HG02970 (cell line): ENCODE results near the gene BNC2.
"Not testable (repeated sequence)": the region's sequence is repeated elsewhere in the genome, so short reads cannot be mapped to it uniquely, and the experiment has no call there.

ENCODE experiments used
- ATAC-seq: cut with Tn5 transposase; IDR thresholded peaks from one replicate; pipeline ENCODE4 v1.9.1; 2021; ENCODE audit warnings: mild to moderate bottlenecking, moderate library complexity, moderate number of reproducible peaks; ENCODE audit not compliant: unreplicated experiment, low FRiP score

BNC2 gene

GRCh38 chr9:16441791-16442190 is 428.7 kb downstream of the BNC2 start:
- no peak for ATAC-seq

- not testable (repeated sequence) for ATAC-seq
Measured at GRCh38 chr9:16438831-16439230, 431.6 kb downstream of the BNC2 start.

GRCh38 chr9:16436545-16436944 is 433.9 kb downstream of the BNC2 start:
- ATAC-seq: no peak

- no peak for ATAC-seq
Measured at GRCh38 chr9:16434526-16434925, 435.9 kb downstream of the BNC2 start.

GRCh38 chr9:16433494-16433893 is 437.0 kb downstream of the BNC2 start:
- no peak for ATAC-seq

- no peak for ATAC-seq
Measured at GRCh38 chr9:16431666-16432392, 438.6 kb downstream of the BNC2 start.

- no peak for ATAC-seq
Measured at GRCh38 chr9:16429671-16430070, 440.8 kb downstream of the BNC2 start.

- no peak for ATAC-seq
Measured at GRCh38 chr9:16427873-16428427, 442.5 kb downstream of the BNC2 start.

- no peak for ATAC-seq
Measured at GRCh38 chr9:16426716-16427115, 443.8 kb downstream of the BNC2 start.

- no peak for ATAC-seq
Measured at GRCh38 chr9:16425562-16426231, 444.8 kb downstream of the BNC2 start.

GRCh38 chr9:16422114-16422513 is 448.4 kb downstream of the BNC2 start:
- no peak for ATAC-seq

GRCh38 chr9:16421532-16421931 is 448.9 kb downstream of the BNC2 start:
- no peak for ATAC-seq

GRCh38 chr9:16419124-16419523 is 451.3 kb downstream of the BNC2 start:
- no peak for ATAC-seq

- ATAC-seq: no peak
Measured at GRCh38 chr9:16418721-16419120, 451.7 kb downstream of the BNC2 start.

- ATAC-seq: no peak
Measured at GRCh38 chr9:16417749-16418148, 452.7 kb downstream of the BNC2 start.

GRCh38 chr9:16417161-16417560 is 453.3 kb downstream of the BNC2 start:
- no peak for ATAC-seq

GRCh38 chr9:16414451-16414850 is 456.0 kb downstream of the BNC2 start:
- no peak for ATAC-seq

- ATAC-seq: no peak
Measured at GRCh38 chr9:16413509-16414016, 456.9 kb downstream of the BNC2 start.

- no peak for ATAC-seq
Measured at GRCh38 chr9:16412740-16413139, 457.7 kb downstream of the BNC2 start.

- no peak for ATAC-seq
Measured at GRCh38 chr9:16411311-16411710, 459.2 kb downstream of the BNC2 start.

GRCh38 chr9:16410601-16411280 is 459.7 kb downstream of the BNC2 start:
- ATAC-seq: no peak
